SU-DHL-6 (cell line): Measurements from ENCODE around the gene RSU1.

Source experiments
- H2AFZ ChIP-seq: fragments of 200-600 bp; sonication (generic); 2 replicates; pipeline ENCODE4 v1.6.1; 2014; ENCODE audit warnings: low read depth, mild to moderate bottlenecking, moderate library complexity, mixed read lengths, antibody characterized with exemption, low read length; ENCODE audit not compliant: severe bottlenecking
- H3F3A ChIP-seq: fragments of 200-600 bp; shearing (Covaris generic); 2 replicates; pipeline ENCODE4 v1.6.0; 2016; ENCODE audit warnings: antibody characterized with exemption, mild to moderate bottlenecking; ENCODE audit not compliant: insufficient read depth
- H3K27ac ChIP-seq: fragments of 200-600 bp; sonication (generic); 2 replicates; pipeline ENCODE4 v1.5.1; 2016; ENCODE audit warnings: low read depth, mild to moderate bottlenecking, low read length, moderate library complexity, mixed read lengths
- H3K27me3 ChIP-seq: fragments of 200-600 bp; sonication (generic), shearing (Covaris generic); 2 replicates; pipeline ENCODE4 v1.6.0; 2014; ENCODE audit warnings: mild to moderate bottlenecking, low read length
- H3K36me3 ChIP-seq: fragments of 200-600 bp; sonication (generic); 2 replicates; pipeline ENCODE4 v1.6.1; 2014; ENCODE audit warnings: mild to moderate bottlenecking, low read length, mixed read lengths
- H3K4me2 ChIP-seq: fragments of 300-600, 200-600 bp; shearing (Covaris generic), sonication (generic); 2 replicates; pipeline ENCODE4 v1.6.0; 2014; ENCODE audit warnings: low read length, low read depth, mild to moderate bottlenecking; ENCODE audit not compliant: poor library complexity, severe bottlenecking
- H3K4me3 ChIP-seq: fragments of 200-600 bp; sonication (generic); 2 replicates; pipeline ENCODE4 v1.5.1; 2014; ENCODE audit warnings: antibody characterized with exemption, low read length, mild to moderate bottlenecking, mixed read lengths; ENCODE audit not compliant: insufficient read depth, poor library complexity, severe bottlenecking
- H3K79me2 ChIP-seq: fragments of 200-600 bp; sonication (generic); 2 replicates; pipeline ENCODE4 v1.6.1; 2014; ENCODE audit warnings: mild to moderate bottlenecking, low read length, moderate library complexity; ENCODE audit not compliant: insufficient read depth
- H3K9ac ChIP-seq: fragments of 200-600 bp; sonication (generic); 2 replicates; pipeline ENCODE4 v1.7.0; 2014; ENCODE audit warnings: mild to moderate bottlenecking, low read length
- H3K9me2 ChIP-seq: fragments of 200-600 bp; sonication (generic); replicated peaks from 2 replicates; pipeline ENCODE4 v1.6.1; 2014; ENCODE audit warnings: low read length; ENCODE audit not compliant: insufficient read depth
- H3K9me3 ChIP-seq: fragments of 200-600 bp; sonication (generic); 2 replicates; pipeline ENCODE4 v1.6.1; 2014; ENCODE audit warnings: low read length, mixed read lengths; ENCODE audit not compliant: insufficient read depth
- H4K20me1 ChIP-seq: fragments of 200-600 bp; sonication (generic); 2 replicates; pipeline ENCODE4 v1.6.1; 2014; ENCODE audit warnings: low read depth, mild to moderate bottlenecking, antibody characterized with exemption, low read length, moderate library complexity, mixed read lengths
- CTCF ChIP-seq: fragments of 200-600 bp; sonication (generic); IDR thresholded peaks from one replicate; pipeline ENCODE4 v1.5.1; 2017; ENCODE audit warnings: antibody characterized with exemption, mild to moderate bottlenecking, low read length, moderate library complexity; ENCODE audit not compliant: insufficient read depth, poor library complexity, severe bottlenecking
- EZH2phosphoT487 ChIP-seq: fragments of 200-600 bp; sonication (generic), shearing (Covaris generic); conservative IDR thresholded peaks from 2 replicates; pipeline ENCODE4 v1.6.1; 2018; ENCODE audit warnings: mild to moderate bottlenecking, antibody characterized with exemption, low read length, moderate library complexity, mixed read lengths

RSU1 gene

GRCh38 chr10:16748749-16749148 lies 68.5 kb downstream of the RSU1 start:
- Histone ChIP-seq H2AFZ (no peak overlapping the region), H3K27ac (no peak overlapping the region), H3K4me3 (no peak overlapping the region), H3K9me3 (no peaks in the 10 kb centered on the region), H3K36me3 (no peaks in the 10 kb centered on the region), H3F3A (no peaks in the 10 kb centered on the region), H3K9me2 (no peaks in the 10 kb centered on the region), H4K20me1 (no peaks in the 10 kb centered on the region), H3K4me2 (no peak overlapping the region), H3K79me2 (no peaks in the 10 kb centered on the region), H3K9ac (no peak overlapping the region), H3K27me3 (no peaks in the 10 kb centered on the region)
- TF ChIP-seq EZH2phosphoT487 (no peak), CTCF (no peak)

GRCh38 chr10:16746856-16747255 lies 70.4 kb downstream of the RSU1 start:
- H3K79me2 ChIP-seq: no peaks in the 10 kb centered on the region
- H3K9ac ChIP-seq: no peak overlapping the region
- no peak overlapping the region for H2AFZ ChIP-seq
- H3K9me3 ChIP-seq: no peaks in the 10 kb centered on the region
- H3K36me3 ChIP-seq: no peaks in the 10 kb centered on the region
- no peak overlapping the region for H3K27ac ChIP-seq
- H3K27me3 ChIP-seq: no peaks in the 10 kb centered on the region
- no peaks in the 10 kb centered on the region for H4K20me1 ChIP-seq
- TF ChIP-seq CTCF (no peak), EZH2phosphoT487 (no peak)
- no peaks in the 10 kb centered on the region for H3F3A ChIP-seq
- H3K4me2 ChIP-seq: no peak overlapping the region
- H3K4me3 ChIP-seq: no peak overlapping the region
- no peaks in the 10 kb centered on the region for H3K9me2 ChIP-seq

GRCh38 chr10:16745061-16745460 lies 72.2 kb downstream of the RSU1 start:
- Histone ChIP-seq H3K9me3 (no peaks in the 10 kb centered on the region), H3K4me3 (no peak overlapping the region), H3K9ac (no peak overlapping the region), H4K20me1 (no peaks in the 10 kb centered on the region), H2AFZ (no peak overlapping the region), H3K27me3 (no peaks in the 10 kb centered on the region), H3K79me2 (no peaks in the 10 kb centered on the region), H3K36me3 (0 out of 2 replicates have a peak, but pooled peaks cover 3% of the 10 kb centered on the region), H3K9me2 (no peaks in the 10 kb centered on the region), H3K27ac (no peak overlapping the region), H3K4me2 (no peak overlapping the region), H3F3A (no peaks in the 10 kb centered on the region)
- no peak for TF ChIP-seq CTCF
- TF ChIP-seq EZH2phosphoT487: no peak
